ENCODE measurements around the gene KRTAP12-2. TPM values are rescaled to one million over a fixed set of nuclear protein-coding genes. Genes with fewer than 3 reads are reported as not detected.

Gene KRTAP12-2
- total RNA-seq, 4 donors from 2014 or later, result not detected

- H3K27me3 ChIP-seq, result peaks cover 68 to 80% (median 77%) of the 10 kb centered on the region in 3 donors
Measured at GRCh38 chr21:44712203-44713028, 45.7 kb upstream of the KRTAP12-2 start.

GRCh38 chr21:44711327-44712202 is 44.8 kb upstream of the KRTAP12-2 start, which contains the start of gene TSPEAR:
Gene TSPEAR (minus strand): TSS chr21:44711572. CDS start chr21:44711514, 58 bp downstream.
- H3K27ac ChIP-seq, result no peak within 1 kb of the TSS
- DNase-seq (no peak), ATAC-seq (no peak)
- H3K4me3 ChIP-seq, result no peak within 1 kb of the TSS
- no peaks in the 10 kb centered on the region for H3K36me3 ChIP-seq
- in situ Hi-C loops (cut with MboI; ENCODE audit: low sequenced_read_pairs in 4 of 4) (no loop called here), intact Hi-C loops (cut with DNase I; ENCODE audit: low total_unique reads) (no loop called here)
- no peak for TF ChIP-seq CTCF (IDR thresholded peaks at IDR 0.05 in 4 of 5, conservative IDR thresholded peaks at IDR 0.05 in 1 of 5)
- no peak for TF ChIP-seq POLR2A (IDR thresholded peaks at IDR 0.05)
- H3K4me1 ChIP-seq, result peaks cover 6 to 7% of the 10 kb centered on the region in 2 donors
- H3K27me3 ChIP-seq, result peaks cover 72 to 86% (median 86%) of the 10 kb centered on the region in 3 donors
- no peaks in the 10 kb centered on the region for H3K9me3 ChIP-seq

More at GRCh38 chr21:44712203-44713028, 45.7 kb upstream of the KRTAP12-2 start:
- Histone ChIP-seq H3K9me3 (no peaks in the 10 kb centered on the region), H3K36me3 (no peaks in the 10 kb centered on the region), H3K4me3 (no peak overlapping the region), H3K4me1 (peaks cover 6 to 7% of the 10 kb centered on the region in 2 donors), H3K27ac (no peak overlapping the region)
- in situ Hi-C loops (cut with MboI; ENCODE audit: low sequenced_read_pairs in 4 of 4) (no loop called here), intact Hi-C loops (cut with DNase I; ENCODE audit: low total_unique reads) (no loop called here)
- TF ChIP-seq CTCF (IDR thresholded peaks at IDR 0.05 in 4 of 5, conservative IDR thresholded peaks at IDR 0.05 in 1 of 5) (no peak), POLR2A (IDR thresholded peaks at IDR 0.05) (no peak)
- ATAC-seq (no peak), DNase-seq (no peak)

DNA sequence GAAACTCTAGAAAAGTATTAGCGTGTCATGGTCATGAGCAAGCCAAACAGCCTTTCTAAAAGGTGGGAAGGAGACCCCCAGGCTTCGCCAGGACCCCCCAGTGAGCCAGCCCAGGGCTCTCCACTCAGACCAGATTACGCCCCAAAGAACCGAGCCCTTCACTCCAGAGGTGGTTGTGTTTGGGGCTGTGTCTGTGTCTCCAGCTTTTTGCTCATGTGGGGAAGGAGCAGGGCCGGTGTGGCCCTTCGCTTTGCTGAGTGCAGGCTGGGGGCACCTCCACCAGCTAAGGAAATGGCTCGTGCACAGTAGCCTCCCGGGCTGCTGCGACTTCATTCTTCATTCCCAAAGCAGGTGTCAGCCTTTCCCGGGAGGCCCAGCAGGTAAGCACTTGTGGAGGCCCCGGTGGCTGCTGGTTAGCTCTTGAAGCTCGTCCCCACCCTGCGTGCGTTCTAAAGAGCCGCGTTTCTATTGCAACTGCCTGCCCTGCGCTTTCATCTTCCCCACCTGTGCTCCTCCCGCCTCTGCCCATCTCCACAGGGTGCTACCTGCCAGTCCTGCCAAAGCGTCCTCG is 44.1 kb upstream of the KRTAP12-2 start:
- Histone ChIP-seq H3K4me3 (no peak overlapping the region), H3K27me3 (peaks cover 77 to 93% (median 93%) of the 10 kb centered on the region in 3 donors), H3K9me3 (no peaks in the 10 kb centered on the region), H3K4me1 (peaks cover 6 to 7% of the 10 kb centered on the region in 2 donors), H3K27ac (no peak overlapping the region), H3K36me3 (no peaks in the 10 kb centered on the region)
- ATAC-seq (no peak), DNase-seq (no peak)
- in situ Hi-C loops (cut with MboI; ENCODE audit: low sequenced_read_pairs in 4 of 4) (no loop called here), intact Hi-C loops (cut with DNase I; ENCODE audit: low total_unique reads) (no loop called here)
- no peak for TF ChIP-seq POLR2A (IDR thresholded peaks at IDR 0.05)
- no peak for TF ChIP-seq CTCF (IDR thresholded peaks at IDR 0.05 in 4 of 5, conservative IDR thresholded peaks at IDR 0.05 in 1 of 5)

DNA sequence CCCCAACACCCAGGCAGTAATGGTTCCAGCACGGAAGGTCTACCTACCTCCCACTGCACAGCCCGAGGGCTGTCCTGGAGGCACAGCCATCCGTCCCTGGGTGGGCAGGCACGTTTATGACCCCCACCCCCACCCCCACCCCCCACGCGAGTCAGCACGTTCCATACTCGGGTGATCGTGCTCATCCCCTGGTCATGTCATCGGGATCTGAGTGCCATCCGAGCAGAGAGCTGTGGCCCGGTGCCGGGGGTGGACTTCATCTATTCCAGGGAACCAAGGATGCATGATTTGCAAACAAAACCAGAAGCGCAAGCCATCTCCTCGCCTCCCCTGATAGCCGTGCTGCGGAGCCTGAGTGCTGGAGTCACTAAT is 43.6 kb upstream of the KRTAP12-2 start:
- TF ChIP-seq CTCF (IDR thresholded peaks at IDR 0.05 in 4 of 5, conservative IDR thresholded peaks at IDR 0.05 in 1 of 5) (no peak), POLR2A (IDR thresholded peaks at IDR 0.05) (no peak)
- Histone ChIP-seq H3K4me3 (no peak overlapping the region), H3K27me3 (peaks cover 73 to 92% (median 88%) of the 10 kb centered on the region in 3 donors), H3K9me3 (no peaks in the 10 kb centered on the region), H3K4me1 (peaks cover 6 to 7% of the 10 kb centered on the region in 2 donors), H3K36me3 (no peaks in the 10 kb centered on the region), H3K27ac (no peak overlapping the region)
- intact Hi-C loops (cut with DNase I; ENCODE audit: low total_unique reads) (no loop called here), in situ Hi-C loops (cut with MboI; ENCODE audit: low sequenced_read_pairs in 4 of 4) (no loop called here)
- ATAC-seq (no peak), DNase-seq (no peak)
